Sigmoid colon (tissue), 4 donors: ENCODE data around the gene ADAMTS6.

ENCODE experiments used
- CTCF ChIP-seq, 4 experiments: fragments of 450-650 bp in 3 of 4; fragments of 200-600 bp in 1 of 4; IDR thresholded peaks; one replicate each; pipeline ENCODE4 v1.5.1; 2016 to 2019; ENCODE audit warnings: antibody characterized with exemption in 4 of 4, mild to moderate bottlenecking in 3 of 4, moderate library complexity in 2 of 4
- POLR2A ChIP-seq, 2 donors: fragments of 450-650 bp; IDR thresholded peaks; one replicate each; pipeline ENCODE4 v1.6.1; 2016; ENCODE audit warnings: antibody characterized with exemption in 2 of 2, mild to moderate bottlenecking in 2 of 2, moderate library complexity in 2 of 2
- POLR2AphosphoS5 ChIP-seq, 4 donors: sonication (generic); formaldehyde crosslinking; IDR thresholded peaks; one replicate each; pipeline ENCODE4 v1.6.1; 2017; ENCODE audit warnings: antibody characterized with exemption in 4 of 4

GRCh38 chr5:65525726-65526125 is 44.0 kb upstream of the ADAMTS6 start:
- TF ChIP-seq CTCF (IDR thresholded peaks at IDR 0.05), result no peak
- TF ChIP-seq POLR2AphosphoS5 (IDR thresholded peaks at IDR 0.05), result no peak
- no peak for TF ChIP-seq POLR2A (IDR thresholded peaks at IDR 0.05)
